WTC11 (cell line): Measurements from ENCODE around the gene RASSF9. TPM values are rescaled to one million over a fixed set of nuclear protein-coding genes. Genes with fewer than 3 reads are reported as not detected.

Experiments
- ATAC-seq: fragments of 200-7000 bp; cut with Tn5 transposase; 2 replicates; pipeline ENCODE4 v1.10.0; 2021; ENCODE audit warnings: mild to moderate bottlenecking, moderate library complexity
- CTCF ChIA-PET: fragments of 300-600 bp; sonication (Branson Sonifier 250); formaldehyde crosslinking; loops from one replicate; lab custom pipeline; 2021; ENCODE audit warnings: antibody characterized with exemption; lab: Charles Lee
- POLR2A ChIA-PET: fragments of 350-600 bp; sonication (Branson Sonifier 250); formaldehyde crosslinking; loops from one replicate; lab custom pipeline; 2021; ENCODE audit warnings: antibody characterized with exemption; lab: Charles Lee
- DNase-seq: peaks from one replicate; pipeline ENCODE4 v3.0.0; 2021; ENCODE audit warnings: low spot score
- H3K27ac Mint-ChIP-seq: 2 replicates; pipeline ENCODE4 v1.8.0; 2021; ENCODE audit warnings: mixed read lengths
- H3K27me3 Mint-ChIP-seq: 2 replicates; pipeline ENCODE4 v1.8.0; 2021; ENCODE audit warnings: low read depth, mild to moderate bottlenecking, moderate library complexity, mixed read lengths
- H3K36me3 Mint-ChIP-seq: 2 replicates; pipeline ENCODE4 v1.8.0; 2021; ENCODE audit warnings: mixed read lengths
- H3K4me1 Mint-ChIP-seq: 2 replicates; pipeline ENCODE4 v1.8.0; 2022; ENCODE audit warnings: mixed read lengths
- H3K4me3 Mint-ChIP-seq: 2 replicates; pipeline ENCODE4 v1.8.0; 2021; ENCODE audit warnings: mild to moderate bottlenecking, moderate library complexity, mixed read lengths
- H3K9me3 Mint-ChIP-seq: 2 replicates; pipeline ENCODE4 v1.8.0; 2021; ENCODE audit warnings: mixed read lengths
- AR ChIP-seq: fragments of 250-450 bp; sonication (Bioruptor Pico); IDR thresholded peaks from 2 replicates; pipeline ENCODE4 v1.9.0; 2021; ENCODE audit warnings: mild to moderate bottlenecking
- HMGXB4 ChIP-seq: sonication (generic); formaldehyde crosslinking; IDR thresholded peaks from 2 replicates; pipeline ENCODE4 v1.8.1; 2023; ENCODE audit warnings: mild to moderate bottlenecking, moderate library complexity, missing genetic modification reagents
- MXD4 ChIP-seq: fragments of 250-450 bp; sonication (Bioruptor Pico); IDR thresholded peaks from 2 replicates; pipeline ENCODE4 v1.8.0; 2021; ENCODE audit warnings: mild to moderate bottlenecking, moderate library complexity, borderline replicate concordance
- NFATC4 ChIP-seq: fragments of 250-450 bp; sonication (Bioruptor Pico); IDR thresholded peaks from 2 replicates; pipeline ENCODE4 v1.9.0; 2021; ENCODE audit warnings: mild to moderate bottlenecking
- NR1H2 ChIP-seq: sonication (generic); formaldehyde crosslinking; IDR thresholded peaks from 2 replicates; pipeline ENCODE4 v1.9.0; 2021; ENCODE audit warnings: mild to moderate bottlenecking, moderate library complexity, missing genetic modification reagents
- NR2C2 ChIP-seq: sonication (generic); formaldehyde crosslinking; IDR thresholded peaks from 2 replicates; pipeline ENCODE4 v1.8.0; 2022; ENCODE audit warnings: mild to moderate bottlenecking, missing genetic modification reagents
- NR3C1 ChIP-seq: sonication (generic); formaldehyde crosslinking; conservative IDR thresholded peaks from 2 replicates; pipeline ENCODE4 v1.8.1; 2023; ENCODE audit warnings: low read depth, mild to moderate bottlenecking, missing genetic modification reagents
- PRRX2 ChIP-seq: fragments of 250-450 bp; sonication (Bioruptor Pico); IDR thresholded peaks from 2 replicates; pipeline ENCODE4 v1.8.0; 2021; ENCODE audit warnings: mild to moderate bottlenecking
- TEAD1 ChIP-seq: sonication (generic); formaldehyde crosslinking; IDR thresholded peaks from 2 replicates; pipeline ENCODE4 v1.8.0; 2022; ENCODE audit warnings: mild to moderate bottlenecking, missing genetic modification reagents
- ZNF121 ChIP-seq: sonication (generic); formaldehyde crosslinking; IDR thresholded peaks from 2 replicates; pipeline ENCODE4 v1.8.0; 2023; ENCODE audit warnings: missing genetic modification reagents
- ZNF317 ChIP-seq: sonication (generic); formaldehyde crosslinking; IDR thresholded peaks from 2 replicates; pipeline ENCODE4 v1.8.1; 2023; ENCODE audit warnings: low read depth, mild to moderate bottlenecking, moderate library complexity, missing genetic modification reagents, borderline replicate concordance
- ZNF416 ChIP-seq: fragments of 250-450 bp; sonication (Bioruptor Pico); IDR thresholded peaks from 2 replicates; pipeline ENCODE4 v1.9.0; 2021; ENCODE audit warnings: mild to moderate bottlenecking, inconsistent platforms
- ZNF425 ChIP-seq: fragments of 250-450 bp; sonication (Bioruptor Pico); conservative IDR thresholded peaks from 2 replicates; pipeline ENCODE4 v1.9.0; 2021; ENCODE audit warnings: mild to moderate bottlenecking
- total RNA-seq: library from RNA; stranded (reverse); gene quantifications from 3 replicates; pipeline ENCODE4 v1.2.3, GENCODE V29; 2021
- TF ChIP-seq, protein P1 (sequence below): sonication (generic); formaldehyde crosslinking; conservative IDR thresholded peaks from 2 replicates; pipeline ENCODE4 v1.8.1; 2022; ENCODE audit warnings: mild to moderate bottlenecking, missing genetic modification reagents
- TF ChIP-seq, protein P2 (sequence below): sonication (generic); formaldehyde crosslinking; IDR thresholded peaks from 2 replicates; pipeline ENCODE4 v1.8.0; 2023; ENCODE audit warnings: missing genetic modification reagents
- TF ChIP-seq, protein P3 (sequence below): sonication (generic); formaldehyde crosslinking; IDR thresholded peaks from 2 replicates; pipeline ENCODE4 v1.8.1; 2023; ENCODE audit warnings: mild to moderate bottlenecking, missing genetic modification reagents
- TF ChIP-seq, protein P4 (sequence below): fragments of 250-450 bp; sonication (Bioruptor Pico); IDR thresholded peaks from 2 replicates; pipeline ENCODE4 v2.1.2; 2022; ENCODE audit warnings: mild to moderate bottlenecking, moderate library complexity

Gene RASSF9
- total RNA-seq, 1 experiment from 2014 or later = 0.33 TPM

DNA sequence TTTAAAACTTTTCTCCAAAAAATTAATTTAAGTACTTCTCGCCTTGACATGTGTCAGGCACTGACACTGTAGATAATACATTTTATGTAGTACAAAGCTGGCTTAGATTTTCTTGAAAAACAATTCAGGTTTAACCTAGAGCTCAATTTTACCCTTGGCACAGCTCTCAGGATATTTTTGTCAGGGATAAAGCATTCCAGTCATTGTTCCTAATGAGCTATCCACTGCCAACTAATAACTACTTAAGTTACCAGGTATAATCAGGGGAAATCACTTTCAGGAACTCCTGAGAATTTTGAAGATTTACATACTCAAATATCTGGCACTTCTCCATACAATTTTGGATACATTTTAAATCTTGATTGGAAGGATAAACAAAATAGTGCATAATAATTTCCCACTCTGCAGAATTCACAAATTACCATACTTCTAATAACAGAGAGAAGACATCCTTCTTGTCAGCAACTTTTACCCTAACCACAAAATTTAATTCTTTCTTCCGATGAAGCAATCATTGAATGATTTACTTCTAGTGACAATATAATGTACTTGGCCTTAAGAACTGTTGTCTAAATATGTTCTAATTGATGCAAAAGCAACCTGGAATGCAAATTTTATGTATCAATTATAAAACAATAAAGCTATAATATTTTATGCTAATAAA, 4.8 kb downstream of the RASSF9 start (continued):
- no peak for TF ChIP-seq ZNF121 (CRISPR knock-in tag)
- TF ChIP-seq, protein P1, sequence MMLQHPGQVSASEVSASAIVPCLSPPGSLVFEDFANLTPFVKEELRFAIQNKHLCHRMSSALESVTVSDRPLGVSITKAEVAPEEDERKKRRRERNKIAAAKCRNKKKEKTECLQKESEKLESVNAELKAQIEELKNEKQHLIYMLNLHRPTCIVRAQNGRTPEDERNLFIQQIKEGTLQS = no peak
- TF ChIP-seq TEAD1 = no peak
- TF ChIP-seq, protein P2, sequence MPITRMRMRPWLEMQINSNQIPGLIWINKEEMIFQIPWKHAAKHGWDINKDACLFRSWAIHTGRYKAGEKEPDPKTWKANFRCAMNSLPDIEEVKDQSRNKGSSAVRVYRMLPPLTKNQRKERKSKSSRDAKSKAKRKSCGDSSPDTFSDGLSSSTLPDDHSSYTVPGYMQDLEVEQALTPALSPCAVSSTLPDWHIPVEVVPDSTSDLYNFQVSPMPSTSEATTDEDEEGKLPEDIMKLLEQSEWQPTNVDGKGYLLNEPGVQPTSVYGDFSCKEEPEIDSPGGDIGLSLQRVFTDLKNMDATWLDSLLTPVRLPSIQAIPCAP (CRISPR knock-in tag) = no peak
- TF ChIP-seq, protein P3, sequence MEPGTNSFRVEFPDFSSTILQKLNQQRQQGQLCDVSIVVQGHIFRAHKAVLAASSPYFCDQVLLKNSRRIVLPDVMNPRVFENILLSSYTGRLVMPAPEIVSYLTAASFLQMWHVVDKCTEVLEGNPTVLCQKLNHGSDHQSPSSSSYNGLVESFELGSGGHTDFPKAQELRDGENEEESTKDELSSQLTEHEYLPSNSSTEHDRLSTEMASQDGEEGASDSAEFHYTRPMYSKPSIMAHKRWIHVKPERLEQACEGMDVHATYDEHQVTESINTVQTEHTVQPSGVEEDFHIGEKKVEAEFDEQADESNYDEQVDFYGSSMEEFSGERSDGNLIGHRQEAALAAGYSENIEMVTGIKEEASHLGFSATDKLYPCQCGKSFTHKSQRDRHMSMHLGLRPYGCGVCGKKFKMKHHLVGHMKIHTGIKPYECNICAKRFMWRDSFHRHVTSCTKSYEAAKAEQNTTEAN (CRISPR knock-in tag) = no peak
- no peak for TF ChIP-seq HMGXB4 (CRISPR knock-in tag)
- TF ChIP-seq, protein P4, sequence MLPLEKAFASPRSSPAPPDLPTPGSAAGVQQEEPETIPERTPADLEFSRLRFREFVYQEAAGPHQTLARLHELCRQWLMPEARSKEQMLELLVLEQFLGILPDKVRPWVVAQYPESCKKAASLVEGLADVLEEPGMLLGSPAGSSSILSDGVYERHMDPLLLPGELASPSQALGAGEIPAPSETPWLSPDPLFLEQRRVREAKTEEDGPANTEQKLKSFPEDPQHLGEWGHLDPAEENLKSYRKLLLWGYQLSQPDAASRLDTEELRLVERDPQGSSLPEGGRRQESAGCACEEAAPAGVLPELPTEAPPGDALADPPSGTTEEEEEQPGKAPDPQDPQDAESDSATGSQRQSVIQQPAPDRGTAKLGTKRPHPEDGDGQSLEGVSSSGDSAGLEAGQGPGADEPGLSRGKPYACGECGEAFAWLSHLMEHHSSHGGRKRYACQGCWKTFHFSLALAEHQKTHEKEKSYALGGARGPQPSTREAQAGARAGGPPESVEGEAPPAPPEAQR (CRISPR knock-in tag) = no peak
- TF ChIP-seq ZNF416 (CRISPR knock-in tag) = no peak

GRCh38 chr12:85829391-85829790, 6.8 kb downstream of the RASSF9 start:
- TF ChIP-seq NFATC4 (no peak), AR (CRISPR knock-in tag) (no peak), NR1H2 (CRISPR knock-in tag) (no peak), ZNF121 (CRISPR knock-in tag) (no peak), TEAD1 (no peak), ZNF317 (no peak), PRRX2 (CRISPR knock-in tag) (no peak)
- no peak for ATAC-seq
- H3K4me1 Mint-ChIP-seq = peaks cover 6% of the 10 kb centered on the region

GRCh38 chr12:85828576-85828975, 7.6 kb downstream of the RASSF9 start:
- no peak for TF ChIP-seq ZNF425 (CRISPR knock-in tag)
- no peak for TF ChIP-seq MXD4
- TF ChIP-seq NR2C2 (CRISPR knock-in tag) = no peak
- TF ChIP-seq NR3C1 (CRISPR knock-in tag) = no peak
- CTCF ChIA-PET = no interaction called here
- POLR2A ChIA-PET = no interaction called here
- Mint-ChIP-seq H3K4me1 (no peaks in the 10 kb centered on the region), H3K36me3 (no peaks in the 10 kb centered on the region), H3K4me3 (no peak overlapping the region), H3K27me3 (no peaks in the 10 kb centered on the region), H3K27ac (no peak overlapping the region), H3K9me3 (peaks cover 4% of the 10 kb centered on the region; the same call in 1 of the 2 replicates)
- DNase-seq (no peak), ATAC-seq (no peak)

More at GRCh38 chr12:85829391-85829790, 6.8 kb downstream of the RASSF9 start:
- POLR2A ChIA-PET = no interaction called here
- Mint-ChIP-seq H3K27me3 (no peaks in the 10 kb centered on the region), H3K4me3 (no peak overlapping the region), H3K36me3 (no peaks in the 10 kb centered on the region), H3K27ac (no peak overlapping the region), H3K9me3 (peaks cover 4% of the 10 kb centered on the region; the same call in 1 of the 2 replicates)
- CTCF ChIA-PET = no interaction called here
- DNase-seq = no peak
